Endothelial cell of umbilical vein (primary cell): ENCODE results near the gene ZNF148. TPM values are rescaled to one million over a fixed set of nuclear protein-coding genes. Genes with fewer than 3 reads are reported as not detected.

ENCODE experiments used
- BruUV-seq: library from RNA; stranded (reverse); fragments of 400-500 nt; replicated peaks from 2 replicates; lab custom pipeline; 2021; lab: Mats Ljungman, UMichigan
- CTCF ChIA-PET: fragments of 300-600, 350-600 bp; sonication (Branson Sonifier 250); formaldehyde crosslinking; loops from one replicate; lab custom pipeline; 2021; ENCODE audit warnings: antibody characterized with exemption, inconsistent platforms; lab: Charles Lee
- POLR2A ChIA-PET: fragments of 300-600, 350-600 bp; sonication (Branson Sonifier 250); formaldehyde crosslinking; loops from one replicate; lab custom pipeline; 2021; ENCODE audit warnings: antibody characterized with exemption, inconsistent platforms; lab: Charles Lee
- DNase-seq: peaks from one replicate; pipeline ENCODE4 v3.0.0-alpha.2; 2011; ENCODE audit warnings: low read depth, low spot score
- FAIRE-seq: peaks from 2 replicates; lab custom pipeline; 2011; peaks lifted over from hg19 to GRCh38; lab: Jason Lieb, UNC
- H2AFZ ChIP-seq: 2 replicates; pipeline ENCODE4 v1.6.0; 2012; ENCODE audit warnings: low read depth, low read length, control low read depth, inconsistent platforms
- H3K27ac ChIP-seq: 2 replicates; pipeline ENCODE4 v1.5.1; 2011; ENCODE audit warnings: low read depth, mild to moderate bottlenecking, control low read depth, low read length, moderate library complexity; ENCODE audit not compliant: insufficient read depth
- H3K27me3 ChIP-seq, 2 experiments: 2 replicates each; pipeline versions ENCODE4 v1.6.0 to v1.6.1; 2011; ENCODE audit warnings: low read length in 2 of 2, mixed read lengths in 1 of 2; ENCODE audit not compliant: control insufficient read depth in 2 of 2, insufficient read depth in 2 of 2
- H3K36me3 ChIP-seq, 2 experiments: 2 replicates in 1 of 2; 3 replicates in 1 of 2; pipeline ENCODE4 v1.5.1; 2011; ENCODE audit warnings: low read length in 2 of 2, mild to moderate bottlenecking in 1 of 2, moderate library complexity in 1 of 2; ENCODE audit not compliant: control insufficient read depth in 2 of 2, insufficient read depth in 2 of 2; ENCODE audit errors: extremely low read depth in 1 of 2
- H3K4me1 ChIP-seq: 3 replicates; pipeline ENCODE4 v1.5.1; 2011; ENCODE audit warnings: mild to moderate bottlenecking, low read length; ENCODE audit not compliant: control insufficient read depth, insufficient read depth; ENCODE audit errors: extremely low read depth
- H3K4me2 ChIP-seq: 2 replicates; pipeline ENCODE4 v1.6.1; 2011; ENCODE audit warnings: low read length, control low read depth, mixed read lengths; ENCODE audit not compliant: insufficient read depth
- H3K4me3 ChIP-seq, 3 experiments: fragments of 200-600 bp in 1 of 3; sonication (generic), shearing (Covaris generic) in 1 of 3; replicated peaks in 1 of 3; 2 replicates each; pipeline ENCODE4 v1.5.1; 2011 to 2016; ENCODE audit warnings: control low read depth in 3 of 3, low read length in 3 of 3, mild to moderate bottlenecking in 2 of 3, inconsistent platforms in 1 of 3, low read depth in 1 of 3, moderate library complexity in 1 of 3; ENCODE audit not compliant: insufficient read depth in 1 of 3
- H3K79me2 ChIP-seq: 2 replicates; pipeline ENCODE4 v1.6.0; 2012; ENCODE audit warnings: low read length, inconsistent platforms; ENCODE audit not compliant: control insufficient read depth, insufficient read depth
- H3K9ac ChIP-seq: replicated peaks from 2 replicates; pipeline ENCODE3; 2011; ENCODE audit warnings: low read length, control low read depth; ENCODE audit not compliant: insufficient read depth; ENCODE audit errors: extremely low read depth
- H3K9me1 ChIP-seq: replicated peaks from 3 replicates; pipeline ENCODE4 v1.6.0; 2011; ENCODE audit warnings: mild to moderate bottlenecking, low read length; ENCODE audit not compliant: control insufficient read depth, insufficient read depth; ENCODE audit errors: extremely low read depth
- H3K9me3 ChIP-seq: replicated peaks from 2 replicates; pipeline ENCODE4 v1.5.1; 2012; ENCODE audit warnings: low read length, inconsistent platforms; ENCODE audit not compliant: control insufficient read depth, insufficient read depth
- H4K20me1 ChIP-seq: replicated peaks from 2 replicates; pipeline ENCODE3; 2011; ENCODE audit warnings: mild to moderate bottlenecking, low read length; ENCODE audit not compliant: control insufficient read depth, insufficient read depth; ENCODE audit errors: extremely low read depth
- EZH2 ChIP-seq: IDR thresholded peaks from 2 replicates; pipeline ENCODE4 v1.6.1; 2012; ENCODE audit warnings: borderline replicate concordance, low read depth, mild to moderate bottlenecking, moderate library complexity, low read length, inconsistent platforms; ENCODE audit not compliant: severe bottlenecking
- FOS ChIP-seq: IDR thresholded peaks from 2 replicates; pipeline ENCODE4 v1.6.1; 2011; ENCODE audit warnings: mild to moderate bottlenecking, low read length, moderate library complexity, borderline replicate concordance; ENCODE audit not compliant: insufficient read depth
- GATA2 ChIP-seq: IDR thresholded peaks from 2 replicates; pipeline ENCODE4 v1.7.0; 2011; ENCODE audit warnings: low read depth, mild to moderate bottlenecking, moderate library complexity, mixed read lengths, low read length; ENCODE audit not compliant: insufficient read length, insufficient read depth
- JUN ChIP-seq: IDR thresholded peaks from 2 replicates; pipeline ENCODE4 v1.6.1; 2011; ENCODE audit warnings: borderline replicate concordance, low read depth; ENCODE audit not compliant: insufficient read length, insufficient read depth
- MYC ChIP-seq: IDR thresholded peaks from one replicate; pipeline ENCODE4 v1.6.1; 2011; ENCODE audit warnings: mild to moderate bottlenecking, low read depth, low read length
- POLR2A ChIP-seq: IDR thresholded peaks from 2 replicates; pipeline ENCODE4 v1.6.1; 2012; ENCODE audit warnings: low read depth, mild to moderate bottlenecking, control low read depth, low read length
- POLR2AphosphoS5 ChIP-seq: IDR thresholded peaks from 2 replicates; pipeline ENCODE4 v1.6.1; 2012; ENCODE audit warnings: low read depth, mild to moderate bottlenecking, control low read depth, low read length, moderate library complexity; ENCODE audit not compliant: insufficient read depth
- dilution Hi-C: fragments of 300-500 bp; cut with MboI; formaldehyde crosslinking; loops from one replicate; pipeline ENCODE4 v1.15.0; 2019; ENCODE audit warnings: low sequenced_read_pairs; ENCODE audit not compliant: extremely low pct_ligation_motif_present
- intact Hi-C: fragments of 100-400 bp; cut with micrococcal nuclease; formaldehyde crosslinking; loops from one replicate; pipeline ENCODE4 v1.10.0; 2022
- polyA plus RNA-seq, 4 experiments: library from polyadenylated mRNA; depleted of rRNA in 3 of 4; stranded (reverse) in 3 of 4; unstranded in 1 of 4; fragments of >200 nt; gene quantifications; 2 replicates each; pipeline versions ENCODE4 v1.2.1 to v1.2.3, GENCODE V29; 2011 to 2012; ENCODE audit warnings: missing spikeins in 1 of 4
- total RNA-seq: library from RNA; stranded (reverse); gene quantifications from 2 replicates; pipeline ENCODE4 v1.2.3, GENCODE V29; 2021
- TF ChIP-seq, protein P1 (sequence below), 2 donors: IDR thresholded peaks; 1 replicate in 1 of 2; 2 replicates in 1 of 2; pipeline ENCODE4 v1.5.1; 2011; ENCODE audit warnings: low read length in 2 of 2, mild to moderate bottlenecking in 2 of 2, moderate library complexity in 2 of 2, control low read depth in 1 of 2, inconsistent platforms in 1 of 2, low read depth in 1 of 2; ENCODE audit not compliant: insufficient read depth in 1 of 2; ENCODE audit errors: extremely low read depth in 1 of 2
- TF ChIP-seq, protein P2 (sequence below): IDR thresholded peaks from 2 replicates; pipeline ENCODE4 v1.6.1; 2011; ENCODE audit not compliant: insufficient read depth, insufficient read length

ZNF148 gene
- total and polyA plus RNA-seq, 2 donors (not counting 3 experiments of a cell fraction or from before 2014, with no cell fraction given): 8.0 to 41.3 TPM

DNA sequence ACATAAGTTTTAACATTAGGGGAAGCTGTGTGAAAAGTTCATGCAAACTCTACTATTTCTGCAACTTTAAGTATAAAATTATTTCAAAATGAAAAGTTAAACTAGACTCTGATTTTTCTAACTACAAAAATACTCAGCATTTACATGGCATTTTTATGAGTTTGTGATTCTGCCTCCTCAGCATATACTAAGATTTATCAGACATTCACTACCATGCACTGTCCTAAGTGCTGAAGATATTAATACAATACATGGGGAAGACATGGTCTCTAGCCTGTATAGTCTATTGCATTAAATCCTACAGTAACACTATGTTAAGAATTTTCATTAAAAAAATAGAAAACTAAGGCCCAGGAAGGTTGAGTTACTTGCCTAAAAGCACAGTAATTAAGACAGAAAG is 80.7 kb downstream of the ZNF148 start:
- ChIA-PET CTCF (no interaction called here), POLR2A (no interaction called here)
- TF ChIP-seq FOS (no peak), GATA2 (no peak), JUN (no peak), EZH2 (no peak), MYC (no peak), POLR2AphosphoS5 (no peak), POLR2A (no peak)
- TF ChIP-seq, protein P1, sequence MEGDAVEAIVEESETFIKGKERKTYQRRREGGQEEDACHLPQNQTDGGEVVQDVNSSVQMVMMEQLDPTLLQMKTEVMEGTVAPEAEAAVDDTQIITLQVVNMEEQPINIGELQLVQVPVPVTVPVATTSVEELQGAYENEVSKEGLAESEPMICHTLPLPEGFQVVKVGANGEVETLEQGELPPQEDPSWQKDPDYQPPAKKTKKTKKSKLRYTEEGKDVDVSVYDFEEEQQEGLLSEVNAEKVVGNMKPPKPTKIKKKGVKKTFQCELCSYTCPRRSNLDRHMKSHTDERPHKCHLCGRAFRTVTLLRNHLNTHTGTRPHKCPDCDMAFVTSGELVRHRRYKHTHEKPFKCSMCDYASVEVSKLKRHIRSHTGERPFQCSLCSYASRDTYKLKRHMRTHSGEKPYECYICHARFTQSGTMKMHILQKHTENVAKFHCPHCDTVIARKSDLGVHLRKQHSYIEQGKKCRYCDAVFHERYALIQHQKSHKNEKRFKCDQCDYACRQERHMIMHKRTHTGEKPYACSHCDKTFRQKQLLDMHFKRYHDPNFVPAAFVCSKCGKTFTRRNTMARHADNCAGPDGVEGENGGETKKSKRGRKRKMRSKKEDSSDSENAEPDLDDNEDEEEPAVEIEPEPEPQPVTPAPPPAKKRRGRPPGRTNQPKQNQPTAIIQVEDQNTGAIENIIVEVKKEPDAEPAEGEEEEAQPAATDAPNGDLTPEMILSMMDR (IDR thresholded peaks at IDR 0.05; ENCODE audit: extremely low read depth in 1 of 2, insufficient read depth in 1 of 2, low read depth in 1 of 2, low read length in 2 of 2): no peak
- TF ChIP-seq, protein P2, sequence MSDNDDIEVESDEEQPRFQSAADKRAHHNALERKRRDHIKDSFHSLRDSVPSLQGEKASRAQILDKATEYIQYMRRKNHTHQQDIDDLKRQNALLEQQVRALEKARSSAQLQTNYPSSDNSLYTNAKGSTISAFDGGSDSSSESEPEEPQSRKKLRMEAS: no peak
- no TSS peak for BruUV-seq
- Histone ChIP-seq H4K20me1 (peaks cover 1% of the 10 kb centered on the region), H3K79me2 (peaks cover 35% of the 10 kb centered on the region), H2AFZ (no peak overlapping the region), H3K4me3 (no peak overlapping the region), H3K4me1 (no peaks in the 10 kb centered on the region), H3K9ac (no peak overlapping the region), H3K27ac (no peak overlapping the region), H3K9me1 (no peaks in the 10 kb centered on the region), H3K9me3 (no peaks in the 10 kb centered on the region), H3K36me3 (no peaks in the 10 kb centered on the region), H3K27me3 (no peaks in the 10 kb centered on the region), H3K4me2 (no peak overlapping the region)
- DNase-seq: no peak
- dilution Hi-C loops (no loop called here), intact Hi-C loops (no loop called here)
- no peak for FAIRE-seq
